ENCODE data around the gene ARMH3. TPM values are rescaled to one million over a fixed set of nuclear protein-coding genes. Genes with fewer than 3 reads are reported as not detected.

The ARMH3 gene
- total and polyA plus RNA-seq, 10 donors, result 11.6 to 37.4 (median 21.6) TPM

DNA sequence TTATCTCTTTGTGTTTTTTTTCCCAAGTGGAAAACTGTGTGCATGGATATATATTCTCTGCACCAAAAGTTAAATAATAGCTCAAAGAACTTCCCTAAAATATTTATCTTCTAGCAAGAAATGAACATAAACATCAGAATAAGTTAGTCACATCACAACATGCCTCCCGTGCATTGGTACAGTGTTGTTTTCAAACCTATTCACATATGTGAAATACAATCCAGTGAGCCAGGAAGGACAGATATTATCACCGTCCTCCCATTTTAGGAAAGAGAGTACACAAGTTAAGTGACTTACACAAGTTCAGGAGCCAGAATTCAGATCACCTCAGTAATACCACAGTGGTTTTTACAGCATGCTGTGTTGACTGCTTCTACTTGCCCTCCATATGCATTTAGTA lies 22.2 kb downstream of the ARMH3 start:
- 92 to 98% (median 96%) methylated on average over 2 of the region's 2 CpGs for WGBS, 5 donors
- H3K4me1 ChIP-seq, result no peaks in the 10 kb centered on the region
- DNase-seq, result no peak
- H3K4me3 ChIP-seq, result no peak overlapping the region
- H3K27me3 ChIP-seq (replicated peaks in 1 of 7), result no peaks in the 10 kb centered on the region
- no peak for TF ChIP-seq POLR2AphosphoS5 (IDR thresholded peaks at IDR 0.05)
- TF ChIP-seq POLR2A (IDR thresholded peaks at IDR 0.05), result no peak
- TF ChIP-seq, protein P1, sequence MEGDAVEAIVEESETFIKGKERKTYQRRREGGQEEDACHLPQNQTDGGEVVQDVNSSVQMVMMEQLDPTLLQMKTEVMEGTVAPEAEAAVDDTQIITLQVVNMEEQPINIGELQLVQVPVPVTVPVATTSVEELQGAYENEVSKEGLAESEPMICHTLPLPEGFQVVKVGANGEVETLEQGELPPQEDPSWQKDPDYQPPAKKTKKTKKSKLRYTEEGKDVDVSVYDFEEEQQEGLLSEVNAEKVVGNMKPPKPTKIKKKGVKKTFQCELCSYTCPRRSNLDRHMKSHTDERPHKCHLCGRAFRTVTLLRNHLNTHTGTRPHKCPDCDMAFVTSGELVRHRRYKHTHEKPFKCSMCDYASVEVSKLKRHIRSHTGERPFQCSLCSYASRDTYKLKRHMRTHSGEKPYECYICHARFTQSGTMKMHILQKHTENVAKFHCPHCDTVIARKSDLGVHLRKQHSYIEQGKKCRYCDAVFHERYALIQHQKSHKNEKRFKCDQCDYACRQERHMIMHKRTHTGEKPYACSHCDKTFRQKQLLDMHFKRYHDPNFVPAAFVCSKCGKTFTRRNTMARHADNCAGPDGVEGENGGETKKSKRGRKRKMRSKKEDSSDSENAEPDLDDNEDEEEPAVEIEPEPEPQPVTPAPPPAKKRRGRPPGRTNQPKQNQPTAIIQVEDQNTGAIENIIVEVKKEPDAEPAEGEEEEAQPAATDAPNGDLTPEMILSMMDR (IDR thresholded peaks at IDR 0.05 in 8 of 11, conservative IDR thresholded peaks at IDR 0.05 in 3 of 11), result no peak
- no peak overlapping the region for H3K27ac ChIP-seq
- intact Hi-C loops (cut with DNase I; ENCODE audit: low total_unique reads), result no loop called here
- H3K9me3 ChIP-seq, result no peaks in the 10 kb centered on the region
- H3K36me3 ChIP-seq, result peaks cover 0 to 100% (median 66%) of the 10 kb centered on the region in 6 donors

DNA sequence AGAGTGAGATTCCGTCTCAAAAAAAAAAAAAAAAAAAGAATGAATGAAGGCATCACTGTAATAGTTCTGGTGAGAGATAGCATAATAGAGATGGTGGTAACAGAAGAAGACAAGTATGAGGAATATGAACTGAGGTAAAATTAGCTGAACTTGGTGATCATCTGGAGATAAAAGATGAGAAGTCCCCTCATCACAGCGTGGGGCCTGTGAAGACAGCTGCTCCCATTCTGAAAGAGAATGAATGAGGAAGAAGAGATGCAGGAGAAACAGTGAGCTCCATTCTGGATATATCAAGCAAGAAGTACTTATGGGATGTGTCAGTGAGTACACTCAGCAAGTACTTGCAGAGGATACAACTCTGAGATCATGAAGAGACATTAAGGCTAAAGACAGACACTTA lies 28.7 kb downstream of the ARMH3 start:
- peaks cover 0 to 100% (median 73%) of the 10 kb centered on the region in 6 donors for H3K36me3 ChIP-seq
- no peak for DNase-seq
- intact Hi-C loops (cut with DNase I; ENCODE audit: low total_unique reads), result no loop called here
- no peak overlapping the region for H3K27ac ChIP-seq
- no peaks in the 10 kb centered on the region for H3K27me3 ChIP-seq (replicated peaks in 1 of 7)
- TF ChIP-seq POLR2AphosphoS5 (IDR thresholded peaks at IDR 0.05) (no peak), POLR2A (IDR thresholded peaks at IDR 0.05) (no peak)
- TF ChIP-seq, protein P1 (IDR thresholded peaks at IDR 0.05 in 8 of 11, conservative IDR thresholded peaks at IDR 0.05 in 3 of 11), result no peak
- peaks cover 0 to 13% (median 0%) of the 10 kb centered on the region in 6 donors for H3K4me1 ChIP-seq
- no peak overlapping the region for H3K4me3 ChIP-seq
- H3K9me3 ChIP-seq, result no peaks in the 10 kb centered on the region
- 87 to 96% (median 94%) methylated on average over 2 of the region's 2 CpGs for WGBS, 5 donors

DNA sequence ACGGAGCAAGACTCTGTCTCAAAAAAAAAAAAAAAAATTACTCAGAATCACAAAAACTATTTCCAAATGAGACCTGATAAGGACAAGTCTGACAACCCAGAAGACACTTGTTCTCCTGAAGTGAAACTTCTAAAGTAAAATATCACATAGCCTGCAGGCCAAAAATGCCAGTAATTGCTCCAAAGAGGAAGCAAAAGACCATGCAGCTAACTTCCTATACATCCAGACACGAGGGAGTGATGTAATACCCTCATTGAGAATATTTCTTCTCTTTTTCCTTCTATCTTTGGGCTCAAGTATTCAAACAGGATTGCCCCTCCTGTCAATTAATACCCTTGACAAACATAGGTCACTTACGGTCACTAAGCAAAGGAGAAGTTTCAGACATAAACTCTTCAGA lies 31.2 kb downstream of the ARMH3 start:
- intact Hi-C loops (cut with DNase I; ENCODE audit: low total_unique reads), result no loop called here
- no peaks in the 10 kb centered on the region for H3K9me3 ChIP-seq
- peaks cover 0 to 100% (median 68%) of the 10 kb centered on the region in 6 donors for H3K36me3 ChIP-seq
- no peaks in the 10 kb centered on the region for H3K27me3 ChIP-seq (replicated peaks in 1 of 7)
- H3K4me3 ChIP-seq, result no peak overlapping the region
- peak overlapping the region in 2 of 8 donors; percentile 38 to 43 for H3K27ac ChIP-seq
- H3K4me1 ChIP-seq, result peaks cover 0 to 13% (median 0%) of the 10 kb centered on the region in 6 donors
- TF ChIP-seq POLR2AphosphoS5 (IDR thresholded peaks at IDR 0.05) (no peak), POLR2A (IDR thresholded peaks at IDR 0.05) (no peak)
- TF ChIP-seq, protein P1 (IDR thresholded peaks at IDR 0.05 in 8 of 11, conservative IDR thresholded peaks at IDR 0.05 in 3 of 11), result no peak
- DNase-seq, result no peak
- 50 to 67% (median 62%) methylated on average over 3 of the region's 3 CpGs for WGBS, 5 donors

DNA sequence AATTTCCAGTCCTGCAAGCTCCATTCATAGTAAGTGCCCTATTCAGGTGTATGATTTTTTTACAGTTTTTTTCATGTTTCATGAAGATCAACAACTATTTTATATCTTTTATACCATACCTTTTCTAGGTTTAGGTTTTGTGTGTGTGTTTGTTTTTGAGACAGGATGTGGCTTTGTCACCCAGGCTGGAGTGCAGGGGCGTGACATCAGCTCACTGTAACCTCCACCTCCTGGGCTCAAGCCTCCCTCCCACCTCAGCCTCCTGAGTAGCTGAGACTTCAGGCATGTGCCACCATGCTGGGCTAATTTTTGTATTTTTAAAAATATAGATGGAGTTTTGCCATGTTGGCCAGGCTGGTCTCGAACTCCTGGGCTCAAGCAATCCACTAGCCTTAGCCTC lies 35.0 kb downstream of the ARMH3 start:
- H3K27me3 ChIP-seq (replicated peaks in 1 of 7), result no peaks in the 10 kb centered on the region
- intact Hi-C loops (cut with DNase I; ENCODE audit: low total_unique reads), result no loop called here
- H3K27ac ChIP-seq, result no peak overlapping the region
- H3K4me1 ChIP-seq, result peaks cover 0 to 13% (median 0%) of the 10 kb centered on the region in 6 donors
- TF ChIP-seq, protein P1 (IDR thresholded peaks at IDR 0.05 in 8 of 11, conservative IDR thresholded peaks at IDR 0.05 in 3 of 11), result no peak
- no peak for TF ChIP-seq POLR2AphosphoS5 (IDR thresholded peaks at IDR 0.05)
- TF ChIP-seq POLR2A (IDR thresholded peaks at IDR 0.05), result no peak
- H3K36me3 ChIP-seq, result peaks cover 0 to 100% (median 58%) of the 10 kb centered on the region in 6 donors
- H3K4me3 ChIP-seq, result no peak overlapping the region
- no peak for DNase-seq
- 84 to 97% (median 88%) methylated on average over 2 of the region's 2 CpGs for WGBS, 5 donors
- no peaks in the 10 kb centered on the region for H3K9me3 ChIP-seq
